ENCODE data around the gene CMC2.

CMC2 gene

DNA sequence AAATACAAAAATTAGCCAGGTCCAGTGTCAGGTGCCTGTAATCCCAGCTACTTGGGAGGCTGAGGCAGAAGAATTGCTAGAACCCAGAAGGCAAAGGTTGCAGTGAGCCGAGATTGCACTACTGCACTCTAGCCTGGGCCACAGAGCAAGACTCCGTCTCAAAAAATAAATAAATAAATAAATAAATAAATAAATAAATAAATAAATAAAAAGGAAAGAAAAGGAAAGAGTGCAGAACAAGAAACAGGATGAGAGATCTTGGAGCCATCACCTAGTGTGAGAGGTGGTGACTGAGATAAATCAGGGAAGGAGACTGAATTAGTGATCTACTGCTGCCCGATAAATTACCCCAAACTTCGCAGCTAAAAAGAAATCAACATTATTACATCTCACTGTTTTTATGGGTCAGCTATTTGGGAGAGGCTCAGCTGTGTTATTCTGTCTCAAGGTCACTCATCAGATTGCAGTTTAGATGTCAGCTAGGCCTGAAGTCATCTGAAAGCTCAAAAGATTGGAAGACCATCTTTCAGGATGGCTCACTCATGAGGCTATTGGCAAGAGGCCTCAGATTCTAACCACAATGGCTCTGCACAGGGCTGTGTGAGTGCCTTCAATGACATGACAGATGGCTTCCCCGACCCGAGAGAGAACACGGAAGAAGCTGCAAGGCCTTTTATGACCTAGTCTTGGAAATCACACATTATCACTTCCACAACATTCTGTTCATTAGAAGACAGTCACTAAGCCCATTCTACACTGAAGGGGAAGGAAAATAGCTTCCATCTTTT, 66.4 kb downstream of the CMC2 start:
- Histone ChIP-seq H3K9me3 (ENCODE audit: control insufficient read depth, insufficient read depth, low read depth, low read length) (no peaks in the 10 kb centered on the region), H3K4me1 (ENCODE audit: control insufficient read depth, insufficient read depth, low read length) (no peaks in the 10 kb centered on the region), H3K36me3 (ENCODE audit: control insufficient read depth in 2 of 2, insufficient read depth in 1 of 2, low read length in 2 of 2) (no peaks in the 10 kb centered on the region), H3K27ac (ENCODE audit: extremely low read depth, low read depth, low read length) (no peak overlapping the region), H3K4me3 (ENCODE audit: low read depth, low read length) (no peak overlapping the region)
- CTCF ChIA-PET, result interaction anchor here (0.5 to 1.3 kb wide), 3 partner anchors 9 to 16 kb away, joined by 3 to 7 read pairs (median 6); no protein-coding TSS in a partner anchor
- POLR2A ChIA-PET, result interaction anchor here (0.6 kb wide), 1 partner anchor 158 kb away, joined by 4 read pairs; no protein-coding TSS in a partner anchor
- TF ChIP-seq ZNF664 (tag by site-specific recombination; IDR thresholded peaks at IDR 0.05) (peak; percentile 84), ZNF555 (tag by site-specific recombination; conservative IDR thresholded peaks at IDR 0.05) (peak; percentile 98), GLI2 (tag by site-specific recombination; IDR thresholded peaks at IDR 0.05; ENCODE audit: borderline replicate concordance, low read depth) (peak; percentile 67; the same call in 1 of the 2 replicates), ZNF670 (tag by site-specific recombination; IDR thresholded peaks at IDR 0.05; ENCODE audit: low read depth) (no peak), GLI4 (tag by site-specific recombination; IDR thresholded peaks at IDR 0.05) (no peak), KLF7 (tag by site-specific recombination; IDR thresholded peaks at IDR 0.05; ENCODE audit: borderline replicate concordance) (peak; percentile 63; the same call in 1 of the 2 replicates), ZNF560 (tag by site-specific recombination; IDR thresholded peaks at IDR 0.05; ENCODE audit: borderline replicate concordance) (peak; percentile 90), ZFP69B (tag by site-specific recombination; IDR thresholded peaks at IDR 0.05) (no peak), ZBTB8A (tag by site-specific recombination; IDR thresholded peaks at IDR 0.05) (peak; percentile 78), ZNF776 (tag by site-specific recombination; IDR thresholded peaks at IDR 0.05; ENCODE audit: borderline replicate concordance) (no peak), TSHZ1 (tag by site-specific recombination; IDR thresholded peaks at IDR 0.05; ENCODE audit: borderline replicate concordance) (no peak), ZNF354C (tag by site-specific recombination; IDR thresholded peaks at IDR 0.05; ENCODE audit: borderline replicate concordance, low read depth) (0 out of 2 replicates have a peak, but pooled peaks have one; percentile 58), ZNF223 (tag by site-specific recombination; IDR thresholded peaks at IDR 0.05) (peak; percentile 55; the same call in 1 of the 2 replicates), ZNF214 (tag by site-specific recombination; IDR thresholded peaks at IDR 0.05; ENCODE audit: borderline replicate concordance) (no peak), ZNF121 (tag by site-specific recombination; IDR thresholded peaks at IDR 0.05) (peak; percentile 56; the same call in 1 of the 2 replicates), ZBTB21 (tag by site-specific recombination; IDR thresholded peaks at IDR 0.05) (peak; percentile 70), ZFP37 (tag by site-specific recombination; IDR thresholded peaks at IDR 0.05) (peak; percentile 52; the same call in 1 of the 2 replicates), ZNF391 (tag by site-specific recombination; IDR thresholded peaks at IDR 0.05; ENCODE audit: borderline replicate concordance, low read depth) (no peak), ZNF211 (tag by site-specific recombination; IDR thresholded peaks at IDR 0.05; ENCODE audit: low read depth) (0 out of 2 replicates have a peak, but pooled peaks have one; percentile 15), ZNF510 (tag by site-specific recombination; IDR thresholded peaks at IDR 0.05; ENCODE audit: insufficient replicate concordance) (peak; percentile 75), ZNF843 (tag by site-specific recombination; IDR thresholded peaks at IDR 0.05) (no peak), ZNF514 (tag by site-specific recombination; IDR thresholded peaks at IDR 0.05) (0 out of 2 replicates have a peak, but pooled peaks have one; percentile 37), ZNF37A (tag by site-specific recombination; IDR thresholded peaks at IDR 0.05) (no peak)
- TF ChIP-seq, protein P1, sequence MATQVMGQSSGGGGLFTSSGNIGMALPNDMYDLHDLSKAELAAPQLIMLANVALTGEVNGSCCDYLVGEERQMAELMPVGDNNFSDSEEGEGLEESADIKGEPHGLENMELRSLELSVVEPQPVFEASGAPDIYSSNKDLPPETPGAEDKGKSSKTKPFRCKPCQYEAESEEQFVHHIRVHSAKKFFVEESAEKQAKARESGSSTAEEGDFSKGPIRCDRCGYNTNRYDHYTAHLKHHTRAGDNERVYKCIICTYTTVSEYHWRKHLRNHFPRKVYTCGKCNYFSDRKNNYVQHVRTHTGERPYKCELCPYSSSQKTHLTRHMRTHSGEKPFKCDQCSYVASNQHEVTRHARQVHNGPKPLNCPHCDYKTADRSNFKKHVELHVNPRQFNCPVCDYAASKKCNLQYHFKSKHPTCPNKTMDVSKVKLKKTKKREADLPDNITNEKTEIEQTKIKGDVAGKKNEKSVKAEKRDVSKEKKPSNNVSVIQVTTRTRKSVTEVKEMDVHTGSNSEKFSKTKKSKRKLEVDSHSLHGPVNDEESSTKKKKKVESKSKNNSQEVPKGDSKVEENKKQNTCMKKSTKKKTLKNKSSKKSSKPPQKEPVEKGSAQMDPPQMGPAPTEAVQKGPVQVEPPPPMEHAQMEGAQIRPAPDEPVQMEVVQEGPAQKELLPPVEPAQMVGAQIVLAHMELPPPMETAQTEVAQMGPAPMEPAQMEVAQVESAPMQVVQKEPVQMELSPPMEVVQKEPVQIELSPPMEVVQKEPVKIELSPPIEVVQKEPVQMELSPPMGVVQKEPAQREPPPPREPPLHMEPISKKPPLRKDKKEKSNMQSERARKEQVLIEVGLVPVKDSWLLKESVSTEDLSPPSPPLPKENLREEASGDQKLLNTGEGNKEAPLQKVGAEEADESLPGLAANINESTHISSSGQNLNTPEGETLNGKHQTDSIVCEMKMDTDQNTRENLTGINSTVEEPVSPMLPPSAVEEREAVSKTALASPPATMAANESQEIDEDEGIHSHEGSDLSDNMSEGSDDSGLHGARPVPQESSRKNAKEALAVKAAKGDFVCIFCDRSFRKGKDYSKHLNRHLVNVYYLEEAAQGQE (tag by site-specific recombination; IDR thresholded peaks at IDR 0.05), result peak; percentile 79
- TF ChIP-seq, protein P2, sequence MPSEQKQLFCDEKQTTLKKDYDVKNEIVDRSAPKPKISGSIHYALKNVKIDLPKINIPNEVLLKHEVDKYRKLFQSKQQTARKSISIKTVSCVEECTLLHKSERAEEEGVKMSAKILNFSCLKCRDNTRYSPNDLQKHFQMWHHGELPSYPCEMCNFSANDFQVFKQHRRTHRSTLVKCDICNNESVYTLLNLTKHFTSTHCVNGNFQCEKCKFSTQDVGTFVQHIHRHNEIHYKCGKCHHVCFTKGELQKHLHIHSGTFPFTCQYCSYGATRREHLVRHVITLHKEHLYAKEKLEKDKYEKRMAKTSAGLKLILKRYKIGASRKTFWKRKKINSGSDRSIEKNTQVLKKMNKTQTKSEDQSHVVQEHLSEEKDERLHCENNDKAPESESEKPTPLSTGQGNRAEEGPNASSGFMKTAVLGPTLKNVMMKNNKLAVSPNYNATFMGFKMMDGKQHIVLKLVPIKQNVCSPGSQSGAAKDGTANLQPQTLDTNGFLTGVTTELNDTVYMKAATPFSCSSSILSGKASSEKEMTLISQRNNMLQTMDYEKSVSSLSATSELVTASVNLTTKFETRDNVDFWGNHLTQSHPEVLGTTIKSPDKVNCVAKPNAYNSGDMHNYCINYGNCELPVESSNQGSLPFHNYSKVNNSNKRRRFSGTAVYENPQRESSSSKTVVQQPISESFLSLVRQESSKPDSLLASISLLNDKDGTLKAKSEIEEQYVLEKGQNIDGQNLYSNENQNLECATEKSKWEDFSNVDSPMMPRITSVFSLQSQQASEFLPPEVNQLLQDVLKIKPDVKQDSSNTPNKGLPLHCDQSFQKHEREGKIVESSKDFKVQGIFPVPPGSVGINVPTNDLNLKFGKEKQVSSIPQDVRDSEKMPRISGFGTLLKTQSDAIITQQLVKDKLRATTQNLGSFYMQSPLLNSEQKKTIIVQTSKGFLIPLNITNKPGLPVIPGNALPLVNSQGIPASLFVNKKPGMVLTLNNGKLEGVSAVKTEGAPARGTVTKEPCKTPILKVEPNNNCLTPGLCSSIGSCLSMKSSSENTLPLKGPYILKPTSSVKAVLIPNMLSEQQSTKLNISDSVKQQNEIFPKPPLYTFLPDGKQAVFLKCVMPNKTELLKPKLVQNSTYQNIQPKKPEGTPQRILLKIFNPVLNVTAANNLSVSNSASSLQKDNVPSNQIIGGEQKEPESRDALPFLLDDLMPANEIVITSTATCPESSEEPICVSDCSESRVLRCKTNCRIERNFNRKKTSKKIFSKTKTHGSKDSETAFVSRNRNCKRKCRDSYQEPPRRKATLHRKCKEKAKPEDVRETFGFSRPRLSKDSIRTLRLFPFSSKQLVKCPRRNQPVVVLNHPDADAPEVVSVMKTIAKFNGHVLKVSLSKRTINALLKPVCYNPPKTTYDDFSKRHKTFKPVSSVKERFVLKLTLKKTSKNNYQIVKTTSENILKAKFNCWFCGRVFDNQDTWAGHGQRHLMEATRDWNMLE (tag by site-specific recombination; conservative IDR thresholded peaks at IDR 0.05; ENCODE audit: low read depth), result peak; percentile 93
